ENCODE results near the gene NACC2. TPM values are rescaled to one million over a fixed set of nuclear protein-coding genes. Genes with fewer than 3 reads are reported as not detected.
A peak's percentile ranks its signal among the peaks of the same experiment; 100 is the strongest.

The NACC2 gene
- total RNA-seq, 4 donors from 2014 or later: 18.4 to 33.6 (median 22.4) TPM

- no peak for DNase-seq
- Histone ChIP-seq H3K4me3 (replicated peaks in 1 of 3) (peak overlapping the region in 1 of 3 donors; percentile 59), H3K36me3 (peaks cover 0 to 7% of the 10 kb centered on the region in 2 donors), H3K27me3 (no peaks in the 10 kb centered on the region), H3K9me3 (no peaks in the 10 kb centered on the region), H3K27ac (peak overlapping the region in 2 of 3 donors; percentile 68), H3K4me1 (peaks cover 30 to 37% of the 10 kb centered on the region in 2 donors)
- intact Hi-C loops (cut with DNase I): no loop called here
- TF ChIP-seq CTCF (IDR thresholded peaks at IDR 0.05): no peak
- no peak for TF ChIP-seq POLR2A (IDR thresholded peaks at IDR 0.05)
- WGBS, 2 donors: 61 to 62% methylated on average over 18 of the region's 23 CpGs
Observed at GRCh38 chr9:136052991-136053756, 41.9 kb downstream of the NACC2 start.

- DNase-seq: peak; percentile 49 to 68
- Histone ChIP-seq H3K4me3 (replicated peaks in 1 of 3) (peak overlapping the region in 1 of 3 donors; percentile 59), H3K27me3 (no peaks in the 10 kb centered on the region), H3K36me3 (peaks cover 0 to 7% of the 10 kb centered on the region in 2 donors), H3K4me1 (peaks cover 30 to 37% of the 10 kb centered on the region in 2 donors), H3K27ac (peak overlapping the region in 2 of 3 donors; percentile 68), H3K9me3 (no peaks in the 10 kb centered on the region)
- WGBS, 2 donors: 23 to 40% methylated on average over 2 to 4 of the region's 15 CpGs
- intact Hi-C loops (cut with DNase I): no loop called here
- TF ChIP-seq CTCF (IDR thresholded peaks at IDR 0.05): no peak
- TF ChIP-seq POLR2A (IDR thresholded peaks at IDR 0.05): no peak
Observed at GRCh38 chr9:136052472-136052880, 42.6 kb downstream of the NACC2 start.

- H3K4me1 ChIP-seq: peaks cover 30 to 37% of the 10 kb centered on the region in 2 donors
- peak; percentile 43 to 55 for DNase-seq
- intact Hi-C loops (cut with DNase I): no loop called here
- WGBS, 2 donors: 1 to 2% methylated on average over 21 to 31 of the region's 31 CpGs
- peaks cover 0 to 7% of the 10 kb centered on the region in 2 donors for H3K36me3 ChIP-seq
- peak overlapping the region; percentile 13 to 59 (median 19) for H3K4me3 ChIP-seq (replicated peaks in 1 of 3)
- no peaks in the 10 kb centered on the region for H3K27me3 ChIP-seq
- H3K27ac ChIP-seq: peak overlapping the region in 2 of 3 donors; percentile 68
- TF ChIP-seq POLR2A (IDR thresholded peaks at IDR 0.05) (no peak), CTCF (IDR thresholded peaks at IDR 0.05) (no peak)
- no peaks in the 10 kb centered on the region for H3K9me3 ChIP-seq
Observed at GRCh38 chr9:136051837-136052471, 43.1 kb downstream of the NACC2 start.

GRCh38 chr9:136051453-136051836, 43.6 kb downstream of the NACC2 start:
- intact Hi-C loops (cut with DNase I): no loop called here
- H3K27ac ChIP-seq: no peak overlapping the region
- H3K36me3 ChIP-seq: peaks cover 0 to 7% of the 10 kb centered on the region in 2 donors
- H3K4me3 ChIP-seq (replicated peaks in 1 of 3): peak overlapping the region; percentile 13 to 59 (median 51)
- H3K27me3 ChIP-seq: no peaks in the 10 kb centered on the region
- 0% methylated on average over 12 of the region's 47 CpGs; no CpG with 5 or more reads in 1 of the 2 donors for WGBS, 2 donors
- DNase-seq: peak in 1 of 2 donors; percentile 21
- H3K9me3 ChIP-seq: no peaks in the 10 kb centered on the region
- peaks cover 30 to 37% of the 10 kb centered on the region in 2 donors for H3K4me1 ChIP-seq
- no peak for TF ChIP-seq CTCF (IDR thresholded peaks at IDR 0.05)
- TF ChIP-seq POLR2A (IDR thresholded peaks at IDR 0.05): no peak
